H9 (cell line): ENCODE data around the gene USP37. TPM values are rescaled to one million over a fixed set of nuclear protein-coding genes. Genes with fewer than 3 reads are reported as not detected.
A peak's percentile ranks its signal among the peaks of the same experiment; 100 is the strongest.

Experiments
- DNase-seq: peaks from one replicate; pipeline ENCODE4 v3.0.0-alpha.2; 2017
- H2AFZ ChIP-seq: one replicate; pipeline ENCODE4 v1.6.1; 2013; ENCODE audit warnings: mild to moderate bottlenecking, low read length, control low read depth, moderate library complexity
- H2AK5ac ChIP-seq: 2 replicates; pipeline ENCODE4 v1.6.1; 2013; ENCODE audit warnings: low read length, control low read depth, mixed read lengths; ENCODE audit not compliant: insufficient read length
- H2BK120ac ChIP-seq: one replicate; pipeline ENCODE4 v1.6.1; 2013; ENCODE audit warnings: low read depth, mild to moderate bottlenecking, low read length, control low read depth, inconsistent platforms; ENCODE audit not compliant: poor library complexity, severe bottlenecking
- H2BK12ac ChIP-seq: 2 replicates; pipeline ENCODE4 v1.6.1; 2013; ENCODE audit warnings: low read length, control low read depth, mixed read lengths, low read depth; ENCODE audit not compliant: insufficient read length
- H2BK15ac ChIP-seq: 2 replicates; pipeline ENCODE4 v1.6.1; 2013; ENCODE audit warnings: low read depth, low read length, control low read depth
- H2BK20ac ChIP-seq: one replicate; pipeline ENCODE4 v1.6.1; 2013; ENCODE audit warnings: low read depth, mild to moderate bottlenecking, low read length, control low read depth, inconsistent platforms; ENCODE audit not compliant: poor library complexity, severe bottlenecking
- H2BK5ac ChIP-seq: 2 replicates; pipeline ENCODE4 v1.6.1; 2013; ENCODE audit warnings: low read length, control low read depth, mixed read lengths; ENCODE audit not compliant: insufficient read length
- H3K14ac ChIP-seq: 2 replicates; pipeline ENCODE4 v1.6.1; 2013; ENCODE audit warnings: low read length, control low read depth; ENCODE audit not compliant: insufficient read depth
- H3K18ac ChIP-seq: 2 replicates; pipeline ENCODE4 v1.6.1; 2013; ENCODE audit warnings: low read depth, mild to moderate bottlenecking, mixed read lengths, low read length, control low read depth; ENCODE audit not compliant: insufficient read length
- H3K23ac ChIP-seq: 2 replicates; pipeline ENCODE4 v1.6.1; 2013; ENCODE audit warnings: low read length, control low read depth, mixed read lengths, low read depth; ENCODE audit not compliant: insufficient read length
- H3K23me2 ChIP-seq: 2 replicates; pipeline ENCODE4 v1.6.1; 2013; ENCODE audit warnings: low read depth, mild to moderate bottlenecking, mixed read lengths, low read length, control low read depth; ENCODE audit not compliant: insufficient read length, poor library complexity, severe bottlenecking
- H3K27ac ChIP-seq: 2 replicates; pipeline ENCODE4 v1.5.1; 2013; ENCODE audit warnings: low read length, control low read depth, mixed read lengths, low read depth; ENCODE audit not compliant: insufficient read length
- H3K27me3 ChIP-seq: 2 replicates; pipeline ENCODE4 v1.6.1; 2013; ENCODE audit warnings: low read length, control low read depth, inconsistent platforms; ENCODE audit not compliant: insufficient read depth
- H3K4ac ChIP-seq: 2 replicates; pipeline ENCODE4 v1.6.1; 2013; ENCODE audit warnings: low read depth, mild to moderate bottlenecking, control low read depth, inconsistent platforms, low read length, moderate library complexity
- H3K4me1 ChIP-seq: 2 replicates; pipeline ENCODE4 v1.6.1; 2013; ENCODE audit warnings: low read length, control low read depth, inconsistent platforms; ENCODE audit not compliant: insufficient read depth
- H3K4me2 ChIP-seq: 2 replicates; pipeline ENCODE4 v1.6.1; 2013; ENCODE audit warnings: low read length, control low read depth, mixed read lengths; ENCODE audit not compliant: insufficient read length, insufficient read depth
- H3K56ac ChIP-seq: 2 replicates; pipeline ENCODE4 v1.6.1; 2013; ENCODE audit warnings: low read depth, mild to moderate bottlenecking, mixed read lengths, low read length, control low read depth; ENCODE audit not compliant: insufficient read length
- H3K79me1 ChIP-seq: 2 replicates; pipeline ENCODE4 v1.6.1; 2013; ENCODE audit warnings: low read depth, mild to moderate bottlenecking, moderate library complexity, low read length, control low read depth, inconsistent platforms; ENCODE audit not compliant: insufficient read depth, poor library complexity, severe bottlenecking
- H3K79me2 ChIP-seq: 2 replicates; pipeline ENCODE4 v1.6.1; 2013; ENCODE audit warnings: low read length, control low read depth, inconsistent platforms; ENCODE audit not compliant: insufficient read depth
- H3K9ac ChIP-seq: 2 replicates; pipeline ENCODE4 v1.6.1; 2013; ENCODE audit warnings: low read length, control low read depth, mixed read lengths; ENCODE audit not compliant: insufficient read length; ENCODE audit errors: extremely low read depth
- H3K9me3 ChIP-seq: one replicate; pipeline ENCODE4 v1.6.1; 2013; ENCODE audit warnings: low read depth, low read length, inconsistent platforms; ENCODE audit not compliant: control insufficient read depth
- H3T11ph ChIP-seq: one replicate; pipeline ENCODE4 v1.6.1; 2013; ENCODE audit warnings: mild to moderate bottlenecking, low read length, control low read depth, inconsistent platforms
- H4K20me1 ChIP-seq: one replicate; pipeline ENCODE4 v1.6.1; 2013; ENCODE audit not compliant: control insufficient read depth, insufficient read length, insufficient read depth
- H4K5ac ChIP-seq: 2 replicates; pipeline ENCODE4 v1.6.1; 2013; ENCODE audit warnings: low read depth, mild to moderate bottlenecking, mixed read lengths, low read length, control low read depth; ENCODE audit not compliant: insufficient read length
- H4K8ac ChIP-seq: replicated peaks from 2 replicates; pipeline ENCODE4 v1.6.1; 2013; ENCODE audit warnings: low read length, control low read depth, mixed read lengths, low read depth; ENCODE audit not compliant: insufficient read length
- H4K91ac ChIP-seq: 2 replicates; pipeline ENCODE4 v1.6.1; 2013; ENCODE audit warnings: low read depth, mild to moderate bottlenecking, moderate library complexity, mixed read lengths, low read length, control low read depth; ENCODE audit not compliant: insufficient read length
- H3K27ac Mint-ChIP-seq, 3 experiments: 2 replicates in 2 of 3; 3 replicates in 1 of 3; pipeline ENCODE4 v1.8.0; 2020 to 2021; ENCODE audit warnings: mixed read lengths in 3 of 3, mild to moderate bottlenecking in 1 of 3, moderate library complexity in 1 of 3
- H3K27me3 Mint-ChIP-seq: 2 replicates; pipeline ENCODE4 v1.8.0; 2021; ENCODE audit warnings: low read depth, mild to moderate bottlenecking, moderate library complexity, mixed read lengths
- H3K36me3 Mint-ChIP-seq, 3 experiments: 2 replicates in 2 of 3; 3 replicates in 1 of 3; pipeline ENCODE4 v1.8.0; 2020 to 2021; ENCODE audit warnings: low read depth in 3 of 3, mixed read lengths in 3 of 3; ENCODE audit not compliant: insufficient read depth in 1 of 3
- H3K4me1 Mint-ChIP-seq, 2 experiments: 2 replicates each; pipeline ENCODE4 v1.8.0; 2020; ENCODE audit warnings: mixed read lengths in 2 of 2
- H3K4me3 Mint-ChIP-seq, 2 experiments: 2 replicates in 1 of 2; 3 replicates in 1 of 2; pipeline ENCODE4 v1.8.0; 2020 to 2021; ENCODE audit warnings: mild to moderate bottlenecking in 2 of 2, mixed read lengths in 2 of 2, moderate library complexity in 1 of 2
- H3K9me3 Mint-ChIP-seq, 2 experiments: 2 replicates in 1 of 2; 3 replicates in 1 of 2; pipeline ENCODE4 v1.8.0; 2020; ENCODE audit warnings: mild to moderate bottlenecking in 2 of 2, mixed read lengths in 2 of 2, moderate library complexity in 1 of 2
- WGBS: extraction: QIAGEN DNeasy Blood & Tissue Kit; methylation state at CpG from one replicate; pipeline ENCODE4 v1.1.7; 2013; ENCODE audit warnings: missing lambda C conversion rate, low lambda C conversion rate, mixed read lengths; ENCODE audit not compliant: insufficient read length; ENCODE audit errors: extremely low coverage; 5-methylcytosine and 5-hydroxymethylcytosine counted together
- total RNA-seq: library from RNA; stranded (reverse); gene quantifications from 2 replicates; pipeline ENCODE4 v1.2.1, GENCODE V29; 2021
- TF ChIP-seq, protein P1 (sequence below): fragments of 200-600 bp; sonication (generic); conservative IDR thresholded peaks from 3 replicates; pipeline ENCODE4 v1.8.0; 2021; ENCODE audit warnings: antibody characterized with exemption, mild to moderate bottlenecking

The USP37 gene
- total RNA-seq, 1 experiment from 2014 or later = 34.9 TPM

GRCh38 chr2:218405746-218406208, 162.4 kb downstream of the USP37 start:
- Histone ChIP-seq H3K9me3 (no peaks in the 10 kb centered on the region), H2BK120ac (no peak overlapping the region), H2BK12ac (no peak overlapping the region), H3K79me2 (no peaks in the 10 kb centered on the region), H3K4ac (no peak overlapping the region), H3K23ac (no peak overlapping the region), H2BK20ac (no peak overlapping the region), H3K27ac (no peak overlapping the region), H3K18ac (peak overlapping the region; percentile 9), H4K8ac (no peak overlapping the region), H3K56ac (no peak overlapping the region), H3K27me3 (no peaks in the 10 kb centered on the region), H4K91ac (no peak overlapping the region), H2BK15ac (no peak overlapping the region), H3K14ac (peak overlapping the region; percentile 44; the same call in 1 of the 2 replicates), H3K4me2 (peak overlapping the region; percentile 49), H3K23me2 (peaks cover 19% of the 10 kb centered on the region), H4K20me1 (no peaks in the 10 kb centered on the region), H4K5ac (no peak overlapping the region), H3K4me1 (peaks cover 4% of the 10 kb centered on the region; the same call in 1 of the 2 replicates), H3K9ac (peak overlapping the region; percentile 2), H2AK5ac (no peak overlapping the region), H3K79me1 (no peaks in the 10 kb centered on the region), H3T11ph (no peak overlapping the region), H2AFZ (no peak overlapping the region), H2BK5ac (no peak overlapping the region)
- H3K36me3 Mint-ChIP-seq = peaks cover 4 to 25% (median 22%) of the 10 kb centered on the region in 3 experiments; a peak in 6 of 7 replicates
- DNase-seq = no peak
- H3K4me3 Mint-ChIP-seq = peak overlapping the region; percentile 72 to 85
- no peaks in the 10 kb centered on the region for H3K9me3 Mint-ChIP-seq
- TF ChIP-seq, protein P1, sequence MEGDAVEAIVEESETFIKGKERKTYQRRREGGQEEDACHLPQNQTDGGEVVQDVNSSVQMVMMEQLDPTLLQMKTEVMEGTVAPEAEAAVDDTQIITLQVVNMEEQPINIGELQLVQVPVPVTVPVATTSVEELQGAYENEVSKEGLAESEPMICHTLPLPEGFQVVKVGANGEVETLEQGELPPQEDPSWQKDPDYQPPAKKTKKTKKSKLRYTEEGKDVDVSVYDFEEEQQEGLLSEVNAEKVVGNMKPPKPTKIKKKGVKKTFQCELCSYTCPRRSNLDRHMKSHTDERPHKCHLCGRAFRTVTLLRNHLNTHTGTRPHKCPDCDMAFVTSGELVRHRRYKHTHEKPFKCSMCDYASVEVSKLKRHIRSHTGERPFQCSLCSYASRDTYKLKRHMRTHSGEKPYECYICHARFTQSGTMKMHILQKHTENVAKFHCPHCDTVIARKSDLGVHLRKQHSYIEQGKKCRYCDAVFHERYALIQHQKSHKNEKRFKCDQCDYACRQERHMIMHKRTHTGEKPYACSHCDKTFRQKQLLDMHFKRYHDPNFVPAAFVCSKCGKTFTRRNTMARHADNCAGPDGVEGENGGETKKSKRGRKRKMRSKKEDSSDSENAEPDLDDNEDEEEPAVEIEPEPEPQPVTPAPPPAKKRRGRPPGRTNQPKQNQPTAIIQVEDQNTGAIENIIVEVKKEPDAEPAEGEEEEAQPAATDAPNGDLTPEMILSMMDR = no peak
- no peaks in the 10 kb centered on the region for H3K27me3 Mint-ChIP-seq
- peaks cover 19 to 26% of the 10 kb centered on the region in 2 experiments for H3K4me1 Mint-ChIP-seq
- WGBS = no CpG with 5 or more reads among the region's 15 CpGs
- peak overlapping the region; percentile 90 to 98 (median 91) for H3K27ac Mint-ChIP-seq
